ENCODE results near the gene AOC3. TPM values are rescaled to one million over a fixed set of nuclear protein-coding genes. Genes with fewer than 3 reads are reported as not detected.

AOC3 gene, protein sequence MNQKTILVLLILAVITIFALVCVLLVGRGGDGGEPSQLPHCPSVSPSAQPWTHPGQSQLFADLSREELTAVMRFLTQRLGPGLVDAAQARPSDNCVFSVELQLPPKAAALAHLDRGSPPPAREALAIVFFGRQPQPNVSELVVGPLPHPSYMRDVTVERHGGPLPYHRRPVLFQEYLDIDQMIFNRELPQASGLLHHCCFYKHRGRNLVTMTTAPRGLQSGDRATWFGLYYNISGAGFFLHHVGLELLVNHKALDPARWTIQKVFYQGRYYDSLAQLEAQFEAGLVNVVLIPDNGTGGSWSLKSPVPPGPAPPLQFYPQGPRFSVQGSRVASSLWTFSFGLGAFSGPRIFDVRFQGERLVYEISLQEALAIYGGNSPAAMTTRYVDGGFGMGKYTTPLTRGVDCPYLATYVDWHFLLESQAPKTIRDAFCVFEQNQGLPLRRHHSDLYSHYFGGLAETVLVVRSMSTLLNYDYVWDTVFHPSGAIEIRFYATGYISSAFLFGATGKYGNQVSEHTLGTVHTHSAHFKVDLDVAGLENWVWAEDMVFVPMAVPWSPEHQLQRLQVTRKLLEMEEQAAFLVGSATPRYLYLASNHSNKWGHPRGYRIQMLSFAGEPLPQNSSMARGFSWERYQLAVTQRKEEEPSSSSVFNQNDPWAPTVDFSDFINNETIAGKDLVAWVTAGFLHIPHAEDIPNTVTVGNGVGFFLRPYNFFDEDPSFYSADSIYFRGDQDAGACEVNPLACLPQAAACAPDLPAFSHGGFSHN
- total RNA-seq (ENCODE audit: unreplicated experiment), result 36.5 TPM
- long read RNA-seq, full-length matches to known transcripts, result 1 of 15 reads
- long read RNA-seq, partial matches to known transcripts, result 3 of 15 reads
- long read RNA-seq, other reads (novel, unspliced or antisense), result 11 of 15 reads

DNA sequence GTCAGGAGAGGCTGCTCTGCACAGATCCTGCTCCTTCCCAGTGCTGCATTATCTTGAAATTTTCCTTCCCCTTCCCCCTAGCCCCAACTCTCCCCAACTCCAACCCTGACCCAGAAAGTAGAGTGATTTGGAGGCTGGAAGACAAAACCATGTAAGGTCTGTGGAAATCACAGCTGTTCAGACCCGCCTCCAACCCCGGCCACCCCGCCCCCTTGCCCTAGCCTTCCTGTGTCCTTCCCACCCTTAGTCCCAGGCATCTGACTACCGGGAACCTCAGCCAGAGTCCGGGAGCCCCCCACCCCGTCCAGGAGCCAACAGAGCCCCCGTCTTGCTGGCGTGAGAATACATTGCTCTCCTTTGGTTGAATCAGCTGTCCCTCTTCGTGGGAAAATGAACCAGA, at the start of gene AOC3:
TSS of gene AOC3 (plus strand) at position 246 of the 400 bp plus-strand sequence. CDS start at position 391, 145 bp downstream.
- TF ChIP-seq CTCF (IDR thresholded peaks at IDR 0.05; ENCODE audit: unreplicated experiment), result no peak
- peaks cover 24% of the 10 kb centered on the region for H3K4me1 Mint-ChIP-seq (ENCODE audit: unreplicated experiment)
- H3K4me3 Mint-ChIP-seq (ENCODE audit: unreplicated experiment), result no peak within 1 kb of the TSS
- H3K36me3 Mint-ChIP-seq (ENCODE audit: low read depth, unreplicated experiment), result no peaks in the 10 kb centered on the region
- peaks cover 9% of the 10 kb centered on the region for H3K27me3 Mint-ChIP-seq (ENCODE audit: unreplicated experiment)
- no peak within 1 kb of the TSS for H3K27ac Mint-ChIP-seq (ENCODE audit: unreplicated experiment)
- DNase-seq (ENCODE audit: low spot score), result no peak
- H3K9me3 Mint-ChIP-seq (ENCODE audit: unreplicated experiment), result no peaks in the 10 kb centered on the region

DNA sequence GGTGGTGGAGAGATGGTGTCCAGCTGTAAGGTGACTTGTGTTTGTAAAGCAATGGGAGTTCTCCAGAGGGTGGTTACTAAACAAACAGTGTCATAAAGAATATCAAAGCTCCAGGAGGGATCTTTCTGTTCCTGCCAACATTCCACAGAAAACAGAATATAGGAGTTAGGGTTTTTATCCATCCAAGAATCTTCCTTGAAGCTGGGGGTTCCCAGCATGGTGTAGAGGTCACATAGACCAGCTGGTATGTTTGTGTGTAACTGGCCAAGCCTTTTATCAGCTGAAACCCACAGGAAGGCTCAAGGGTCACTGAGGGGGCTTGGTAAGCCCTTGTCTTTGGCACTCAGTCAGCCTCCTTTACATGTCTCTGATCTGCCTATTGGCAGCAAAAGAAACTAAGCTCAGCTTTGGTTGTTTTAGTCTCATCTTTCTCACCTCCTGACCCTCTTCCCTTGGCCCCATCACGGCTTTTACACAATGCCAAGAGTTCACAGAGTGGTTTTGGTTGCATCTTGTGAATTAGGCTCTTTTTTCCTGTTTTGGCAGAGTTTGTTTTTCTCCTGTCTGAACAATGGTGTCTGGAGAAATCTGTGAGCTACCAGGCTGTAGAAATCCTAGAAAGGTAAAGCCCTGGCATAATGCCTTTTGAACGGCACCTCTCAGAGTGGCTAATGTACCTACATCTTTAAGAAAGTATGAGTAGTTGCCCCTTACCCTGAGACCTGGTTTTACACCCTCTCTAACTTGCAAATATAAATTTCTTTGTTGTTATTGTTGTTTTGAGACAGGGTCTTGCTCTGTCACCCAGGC, 47.7 kb upstream of the AOC3 start:
- no peaks in the 10 kb centered on the region for H3K36me3 Mint-ChIP-seq (ENCODE audit: low read depth, unreplicated experiment)
- DNase-seq (ENCODE audit: low spot score), result no peak
- H3K9me3 Mint-ChIP-seq (ENCODE audit: unreplicated experiment), result no peaks in the 10 kb centered on the region
- peaks cover 9% of the 10 kb centered on the region for H3K27me3 Mint-ChIP-seq (ENCODE audit: unreplicated experiment)
- H3K27ac Mint-ChIP-seq (ENCODE audit: unreplicated experiment), result no peak overlapping the region
- H3K4me1 Mint-ChIP-seq (ENCODE audit: unreplicated experiment), result peaks cover 18% of the 10 kb centered on the region
- no peak overlapping the region for H3K4me3 Mint-ChIP-seq (ENCODE audit: unreplicated experiment)
- no peak for TF ChIP-seq CTCF (IDR thresholded peaks at IDR 0.05; ENCODE audit: unreplicated experiment)

DNA sequence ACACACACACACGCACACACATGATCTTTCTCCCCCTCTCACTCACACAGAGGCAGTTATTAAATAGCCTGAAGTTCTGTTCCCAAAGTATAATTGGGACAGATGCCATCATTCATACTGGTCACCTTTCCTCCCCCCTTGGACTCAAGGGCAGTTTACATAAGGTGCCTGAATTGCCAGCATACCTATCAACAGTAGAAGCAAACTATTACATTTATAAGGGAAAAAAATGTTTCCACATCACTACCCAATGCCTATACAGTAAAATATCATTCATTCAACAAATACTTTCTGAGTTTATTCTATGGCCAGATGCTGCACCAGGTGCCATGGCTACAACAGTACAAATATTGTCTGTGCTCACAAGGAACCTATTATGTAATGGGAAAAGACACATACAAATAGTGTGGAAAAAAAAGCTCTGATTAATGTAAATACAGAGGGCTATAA, 46.1 kb upstream of the AOC3 start:
- Mint-ChIP-seq H3K36me3 (ENCODE audit: low read depth, unreplicated experiment) (peaks cover 3% of the 10 kb centered on the region), H3K27me3 (ENCODE audit: unreplicated experiment) (peaks cover 6% of the 10 kb centered on the region), H3K27ac (ENCODE audit: unreplicated experiment) (peak overlapping the region; percentile 16), H3K4me1 (ENCODE audit: unreplicated experiment) (peaks cover 13% of the 10 kb centered on the region), H3K4me3 (ENCODE audit: unreplicated experiment) (no peak overlapping the region), H3K9me3 (ENCODE audit: unreplicated experiment) (no peaks in the 10 kb centered on the region)
- no peak for DNase-seq (ENCODE audit: low spot score)
- TF ChIP-seq CTCF (IDR thresholded peaks at IDR 0.05; ENCODE audit: unreplicated experiment), result no peak

DNA sequence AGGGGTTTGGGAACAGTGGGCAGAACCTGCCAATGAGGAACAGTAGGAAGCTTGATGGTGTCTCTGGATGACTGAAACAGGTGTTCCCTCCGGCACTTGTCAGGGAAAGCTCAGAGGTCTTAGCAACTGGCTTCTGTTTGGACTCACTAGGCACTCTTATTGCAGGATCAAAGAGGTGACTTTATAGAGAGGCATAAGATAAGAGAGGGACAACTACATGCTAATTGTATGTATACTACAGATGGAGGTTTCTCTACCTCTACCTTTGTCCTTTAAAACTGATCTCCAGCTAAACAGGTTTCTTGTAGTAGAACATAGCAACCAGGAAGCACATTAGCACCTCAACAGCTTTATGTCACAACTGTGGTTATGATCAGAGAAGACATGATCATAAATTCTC, 44.8 kb upstream of the AOC3 start:
- Mint-ChIP-seq H3K4me3 (ENCODE audit: unreplicated experiment) (no peak overlapping the region), H3K4me1 (ENCODE audit: unreplicated experiment) (peaks cover 13% of the 10 kb centered on the region), H3K36me3 (ENCODE audit: low read depth, unreplicated experiment) (peaks cover 8% of the 10 kb centered on the region), H3K9me3 (ENCODE audit: unreplicated experiment) (no peaks in the 10 kb centered on the region), H3K27me3 (ENCODE audit: unreplicated experiment) (no peaks in the 10 kb centered on the region), H3K27ac (ENCODE audit: unreplicated experiment) (no peak overlapping the region)
- TF ChIP-seq CTCF (IDR thresholded peaks at IDR 0.05; ENCODE audit: unreplicated experiment), result no peak
- DNase-seq (ENCODE audit: low spot score), result no peak
